K562 (cell line): ENCODE data around the gene ZNF219. TPM values are rescaled to one million over a fixed set of nuclear protein-coding genes. Genes with fewer than 3 reads are reported as not detected.

ENCODE experiments used
- CEBPB ChIP-seq: fragments of 450-650 bp; IDR thresholded peaks from 2 replicates; pipeline ENCODE4 v1.6.1; 2016; ENCODE audit warnings: missing genetic modification characterization, missing compliant biosample characterization
- CREB1 ChIP-seq, 2 experiments: sonication (generic) in 1 of 2; formaldehyde crosslinking in 1 of 2; IDR thresholded peaks; 2 replicates each; pipeline versions ENCODE4 v1.6.1 to v1.8.0; 2012 to 2022; ENCODE audit warnings: inconsistent platforms in 1 of 2, mild to moderate bottlenecking in 1 of 2, missing genetic modification reagents in 1 of 2, moderate library complexity in 1 of 2
- CTCF ChIP-seq, 3 experiments: IDR thresholded peaks in 2 of 3; conservative IDR thresholded peaks in 1 of 3; 2 replicates each; pipeline ENCODE4 v1.5.1; 2011 to 2012; ENCODE audit warnings: low read length in 3 of 3, mild to moderate bottlenecking in 3 of 3, control low read depth in 2 of 3, improper control_type of control experiment in 1 of 3, inconsistent platforms in 1 of 3, low read depth in 1 of 3, mixed read lengths in 1 of 3, moderate library complexity in 1 of 3; ENCODE audit not compliant: insufficient read depth in 2 of 3
- DMBX1 ChIP-seq: fragments of 250-450 bp; sonication (Bioruptor Pico); IDR thresholded peaks from 2 replicates; pipeline ENCODE4 v1.8.0; 2022; ENCODE audit warnings: inconsistent platforms, mild to moderate bottlenecking, moderate library complexity, borderline replicate concordance
- E2F8 ChIP-seq: fragments of 450-650 bp; IDR thresholded peaks from 2 replicates; pipeline ENCODE4 v1.7.1; 2018; ENCODE audit warnings: mild to moderate bottlenecking, low read depth; ENCODE audit not compliant: partially characterized antibody
- MAFG ChIP-seq: fragments of 450-650 bp; conservative IDR thresholded peaks from 2 replicates; pipeline ENCODE4 v1.6.1; 2016; ENCODE audit warnings: missing genetic modification characterization, missing compliant biosample characterization
- MECOM ChIP-seq: fragments of 250-450 bp; sonication (Bioruptor Pico); IDR thresholded peaks from 2 replicates; pipeline ENCODE4 v1.8.0; 2022; ENCODE audit warnings: inconsistent platforms
- NR2C2 ChIP-seq, 2 experiments: fragments of 200-800 bp in 1 of 2; sonication (Bioruptor generic) in 1 of 2; sonication (generic) in 1 of 2; formaldehyde crosslinking in 1 of 2; IDR thresholded peaks; 2 replicates each; pipeline versions ENCODE4 v1.6.1 to v1.8.0; 2016 to 2022; ENCODE audit warnings: mild to moderate bottlenecking in 1 of 2, missing compliant biosample characterization in 1 of 2, missing genetic modification characterization in 1 of 2, missing genetic modification reagents in 1 of 2
- PHTF2 ChIP-seq: fragments of 250-450 bp; sonication (Bioruptor Pico); IDR thresholded peaks from 2 replicates; pipeline ENCODE4 v1.5.0; 2021; ENCODE audit warnings: mild to moderate bottlenecking
- RAD21 ChIP-seq, 2 experiments: fragments of 250-450 bp in 1 of 2; fragments of 450-650 bp in 1 of 2; sonication (Bioruptor Pico) in 1 of 2; formaldehyde crosslinking in 1 of 2; IDR thresholded peaks in 1 of 2; conservative IDR thresholded peaks in 1 of 2; 2 replicates each; pipeline versions ENCODE4 v1.4.0 to v1.8.0; 2020 to 2022; ENCODE audit warnings: mild to moderate bottlenecking in 2 of 2, moderate library complexity in 1 of 2
- SIN3A ChIP-seq, 2 experiments: fragments of 150-350 bp in 1 of 2; IDR thresholded peaks; 2 replicates each; pipeline ENCODE4 v1.6.1; 2011 to 2016; ENCODE audit warnings: borderline replicate concordance in 2 of 2, low read depth in 2 of 2, low read length in 2 of 2, mild to moderate bottlenecking in 2 of 2, moderate library complexity in 2 of 2; ENCODE audit not compliant: control insufficient read depth in 1 of 2
- ZBTB33 ChIP-seq: sonication (generic); formaldehyde crosslinking; IDR thresholded peaks from 2 replicates; pipeline ENCODE4 v1.8.1; 2023; ENCODE audit warnings: mild to moderate bottlenecking, missing genetic modification reagents
- ZBTB49 ChIP-seq: sonication (generic); formaldehyde crosslinking; IDR thresholded peaks from 2 replicates; pipeline ENCODE4 v1.8.0; 2022; ENCODE audit warnings: missing genetic modification reagents, mild to moderate bottlenecking, borderline replicate concordance
- ZNF668 ChIP-seq: fragments of 250-450 bp; sonication (Bioruptor Pico); IDR thresholded peaks from 2 replicates; pipeline ENCODE4 v1.8.0; 2022; ENCODE audit warnings: mild to moderate bottlenecking, inconsistent platforms
- polyA plus RNA-seq, 8 experiments: library from polyadenylated mRNA; depleted of rRNA in 4 of 8; stranded (reverse) in 5 of 8; unstranded in 3 of 8; fragments of >200 nt; fragmentation: Nextera tagmentation in 2 of 8; fragmentation: Illumina TruSeq in 1 of 8; extraction: Ambion mirVana in 2 of 8; extraction: Trizol in 1 of 8; gene quantifications; 2 replicates each; pipeline versions ENCODE4 v1.2.1 to v1.2.3, GENCODE V29; 2011 to 2014; ENCODE audit warnings: inconsistent platforms in 1 of 8, missing spikeins in 1 of 8
- total RNA-seq, 7 experiments: library from RNA; depleted of rRNA in 6 of 7; stranded (reverse); fragments of >200 nt in 6 of 7; fragmentation: Illumina TruSeq in 2 of 7; extraction: Trizol in 2 of 7; gene quantifications; 2 replicates each; pipeline versions ENCODE4 v1.2.1 to v1.2.3, GENCODE V29; 2011 to 2021; ENCODE audit warnings: low replicate concordance in 1 of 7

Gene ZNF219
- total and polyA plus RNA-seq, 9 of the 15 experiments (the other 6 are each of a cell fraction or from before 2014, with no cell fraction given): 0.29 to 10.6 (median 2.8) TPM

- TF ChIP-seq ZBTB49 (no peak), CREB1 (IDR thresholded peaks at IDR 0.05) (no peak), CREB1 (CRISPR knock-in tag; IDR thresholded peaks at IDR 0.05) (no peak), E2F8 (no peak), CTCF (IDR thresholded peaks at IDR 0.05 in 2 of 3, conservative IDR thresholded peaks at IDR 0.05 in 1 of 3; ENCODE audit: insufficient read depth in 2 of 3, low read depth in 1 of 3, low read length in 3 of 3) (peak; percentile 75 to 84 (median 75)), MAFG (no peak), PHTF2 (no peak), CEBPB (tag) (no peak), ZBTB33 (CRISPR knock-in tag) (0 out of 2 replicates have a peak, but pooled peaks have one; percentile 16), SIN3A (IDR thresholded peaks at IDR 0.05; ENCODE audit: borderline replicate concordance in 2 of 2, control insufficient read depth in 1 of 2, low read depth in 2 of 2, low read length in 2 of 2) (no peak), MECOM (CRISPR knock-in tag) (no peak), ZNF668 (no peak), NR2C2 (CRISPR knock-in tag; IDR thresholded peaks at IDR 0.05) (no peak), NR2C2 (tag; IDR thresholded peaks at IDR 0.05) (no peak), RAD21 (CRISPR knock-in tag; conservative IDR thresholded peaks at IDR 0.05 in 1 of 2, IDR thresholded peaks at IDR 0.05 in 1 of 2) (peak; percentile 65 to 81), DMBX1 (CRISPR knock-in tag) (no peak)
Measured at GRCh38 chr14:21068521-21069387, 29.7 kb downstream of the ZNF219 start (continued).
